ENCODE measurements around the gene FGF18.
"Not testable (repeated sequence)": the region's sequence is repeated elsewhere in the genome, so short reads cannot be mapped to it uniquely, and the experiment has no call there.

The FGF18 gene

DNA sequence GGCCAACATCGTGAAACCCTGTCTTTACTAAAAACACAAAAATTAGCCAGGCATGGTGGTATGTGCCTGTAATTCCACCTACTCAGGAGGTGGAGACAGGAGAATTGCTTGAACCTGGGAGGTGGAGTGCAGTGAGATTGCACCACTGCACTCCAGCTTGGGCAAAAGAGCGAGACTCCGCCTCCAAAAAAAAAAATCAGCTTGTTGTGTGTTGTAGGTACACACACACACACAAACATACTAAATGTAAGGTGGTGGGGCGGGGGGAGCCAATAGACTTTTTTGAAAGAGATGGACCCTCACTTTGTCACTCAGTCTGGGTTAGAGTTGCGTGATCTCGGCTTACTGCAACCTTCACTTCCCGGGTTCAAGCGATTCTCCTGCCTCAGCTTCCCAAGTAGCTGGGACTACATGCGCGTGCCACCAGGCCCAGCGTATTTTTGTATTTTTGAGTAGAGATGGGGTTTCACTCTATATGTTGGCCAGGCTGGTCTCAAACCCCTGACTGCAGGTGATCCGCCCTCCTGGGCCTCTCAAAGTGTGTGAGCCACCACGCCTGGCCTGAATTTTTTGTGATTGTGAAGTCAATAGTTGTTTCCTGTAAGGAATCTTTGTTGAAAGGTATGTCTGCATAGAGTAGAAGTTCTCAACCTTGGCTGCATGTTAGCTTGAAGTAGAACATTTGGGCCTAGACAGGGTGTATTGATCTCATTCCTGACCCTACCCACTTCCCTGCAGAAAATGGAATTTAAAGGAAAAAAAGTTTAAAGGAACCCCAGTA lies 18.1 kb upstream of the FGF18 start:
- no peak for ATAC-seq

DNA sequence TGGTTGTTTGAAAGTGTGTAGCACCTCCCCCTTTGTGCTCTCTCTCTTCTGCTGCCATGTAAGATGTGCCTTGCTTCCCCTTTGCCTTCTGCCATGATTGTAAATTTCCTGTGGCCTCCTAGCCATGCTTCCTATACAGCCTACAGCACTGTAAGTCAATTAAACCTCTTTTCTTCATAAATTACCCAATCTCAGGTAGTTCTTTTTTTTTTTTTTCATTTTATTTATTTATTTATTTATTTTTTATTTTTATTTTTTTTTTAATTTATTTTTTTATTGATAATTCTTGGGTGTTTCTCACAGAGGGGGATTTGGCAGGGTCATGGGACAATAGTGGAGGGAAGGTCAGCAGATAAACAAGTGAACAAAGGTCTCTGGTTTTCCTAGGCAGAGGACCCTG lies 16.7 kb upstream of the FGF18 start:
- not testable (repeated sequence) for ATAC-seq

DNA sequence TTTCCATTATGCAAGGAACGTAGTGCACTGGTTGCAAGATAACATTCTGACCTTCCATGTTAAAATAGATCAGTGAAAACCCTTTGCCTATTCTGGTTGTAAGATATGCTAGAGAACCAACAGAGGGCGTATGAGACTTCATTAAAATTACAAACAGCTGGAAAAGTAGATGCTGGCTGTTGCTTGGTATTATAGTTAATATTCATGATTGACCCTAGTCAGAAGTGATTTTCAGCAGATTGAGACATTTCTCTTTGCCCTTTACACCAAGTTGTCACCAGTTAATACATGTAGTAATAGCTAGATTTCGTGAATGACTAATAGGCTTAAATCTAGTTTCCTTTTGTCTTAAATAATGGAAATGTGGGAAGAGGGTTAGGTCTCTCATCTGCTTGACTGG lies 13.8 kb upstream of the FGF18 start:
- peak in 1 of 2 donors; percentile 42 for ATAC-seq

DNA sequence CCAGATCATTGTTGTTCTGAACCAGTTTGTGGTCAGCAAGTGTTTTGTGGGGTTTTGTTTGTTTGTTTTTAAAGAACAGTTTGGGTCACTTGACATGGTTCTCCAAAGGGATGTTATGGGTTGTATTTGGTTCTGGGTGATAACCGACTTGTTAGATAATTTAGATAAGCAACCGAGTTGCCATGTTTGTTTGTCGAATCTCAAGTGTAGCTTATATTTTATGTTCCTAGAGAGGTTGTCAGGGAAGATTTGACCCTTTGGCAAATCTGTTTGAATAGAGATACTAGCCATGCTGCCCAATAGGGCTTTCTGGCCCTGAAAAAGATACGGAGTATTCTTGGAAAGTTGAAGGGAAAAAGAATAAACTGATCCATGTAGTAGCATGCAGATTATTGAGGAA lies 12.2 kb upstream of the FGF18 start:
- ATAC-seq, result no peak

DNA sequence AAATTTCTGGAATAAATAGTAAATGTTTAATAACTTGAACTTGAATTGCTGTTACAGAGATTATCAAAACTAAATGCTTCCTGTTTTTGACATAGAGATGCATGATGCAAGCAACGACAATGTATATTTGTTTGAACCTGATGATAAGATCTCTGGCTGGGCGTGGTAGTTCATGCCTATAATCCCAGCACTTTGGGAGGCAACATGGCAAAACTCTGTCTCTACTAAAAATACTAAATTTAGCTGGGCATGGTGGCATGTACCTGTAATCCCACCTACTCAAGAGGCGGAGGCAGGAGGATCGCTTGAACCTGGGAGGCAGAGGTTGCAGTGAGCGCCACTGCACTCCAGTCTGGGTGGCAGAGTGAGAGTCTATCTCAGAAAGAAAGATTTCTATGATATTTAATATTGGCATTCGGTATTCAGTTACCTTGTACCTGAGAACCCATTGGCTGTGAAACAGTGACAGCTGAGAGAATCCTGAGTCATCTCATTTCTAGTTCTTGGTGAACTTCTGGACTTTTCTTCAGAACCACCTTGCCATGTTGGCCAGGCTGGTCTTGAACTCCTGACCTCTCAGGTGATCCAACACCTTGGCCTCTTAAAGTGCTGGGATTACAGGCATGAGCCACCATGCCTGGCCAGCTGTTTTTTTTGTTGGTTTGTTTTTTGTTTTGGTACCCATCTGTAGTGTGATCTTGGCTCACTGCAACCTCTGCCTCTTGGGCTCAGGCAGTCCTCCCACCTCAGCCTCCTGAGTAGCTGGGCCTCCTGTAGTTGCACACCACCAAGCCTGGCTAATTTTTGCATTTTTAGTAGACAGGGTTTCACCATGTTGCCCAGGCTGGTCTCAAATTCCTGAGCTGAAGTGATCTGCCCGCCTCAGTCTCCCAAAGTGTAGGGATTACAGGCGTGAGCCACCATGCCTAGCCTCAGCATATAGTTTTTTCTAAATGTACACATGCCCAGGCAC lies 10.0 kb upstream of the FGF18 start:
- ATAC-seq, result no peak

DNA sequence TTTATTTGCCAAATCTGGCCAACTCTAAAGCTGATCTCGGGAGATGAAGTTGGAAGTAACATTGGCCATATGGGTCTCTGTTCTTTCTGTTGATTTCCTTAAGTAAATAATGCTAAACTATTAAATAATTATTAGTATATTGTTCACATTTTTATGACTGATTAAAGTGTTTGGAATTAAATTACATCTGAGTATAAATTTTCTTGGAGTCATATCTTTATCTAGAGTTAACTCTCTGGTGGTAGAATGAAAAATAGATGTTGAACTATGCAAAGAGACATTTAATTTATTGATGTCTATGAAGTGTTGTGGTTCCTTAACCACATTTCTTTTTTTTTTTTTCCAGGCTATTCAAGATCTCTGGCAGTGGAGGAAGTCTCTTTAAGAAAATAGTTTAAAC lies 9.3 kb upstream of the FGF18 start:
- ATAC-seq, result no peak

DNA sequence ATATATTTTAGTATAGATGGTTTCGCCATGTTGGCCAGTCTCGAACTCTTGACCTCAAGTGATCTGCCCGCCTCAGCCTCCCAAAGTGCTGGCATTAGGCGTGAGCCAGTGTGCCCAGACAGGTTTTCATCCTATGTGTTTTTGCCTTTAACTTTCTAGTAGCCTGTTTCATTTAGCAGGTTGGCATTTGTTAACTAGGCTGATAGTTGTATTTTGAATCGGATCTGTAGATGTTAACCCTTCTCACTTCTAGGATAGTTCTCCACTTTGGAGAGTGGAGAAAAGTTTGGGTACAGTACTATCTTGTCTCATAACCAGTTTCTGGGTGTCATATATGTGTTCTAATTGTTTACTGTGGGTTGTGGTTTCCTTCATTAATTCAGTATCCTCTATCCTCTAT lies 7.3 kb upstream of the FGF18 start:
- no peak for ATAC-seq

DNA sequence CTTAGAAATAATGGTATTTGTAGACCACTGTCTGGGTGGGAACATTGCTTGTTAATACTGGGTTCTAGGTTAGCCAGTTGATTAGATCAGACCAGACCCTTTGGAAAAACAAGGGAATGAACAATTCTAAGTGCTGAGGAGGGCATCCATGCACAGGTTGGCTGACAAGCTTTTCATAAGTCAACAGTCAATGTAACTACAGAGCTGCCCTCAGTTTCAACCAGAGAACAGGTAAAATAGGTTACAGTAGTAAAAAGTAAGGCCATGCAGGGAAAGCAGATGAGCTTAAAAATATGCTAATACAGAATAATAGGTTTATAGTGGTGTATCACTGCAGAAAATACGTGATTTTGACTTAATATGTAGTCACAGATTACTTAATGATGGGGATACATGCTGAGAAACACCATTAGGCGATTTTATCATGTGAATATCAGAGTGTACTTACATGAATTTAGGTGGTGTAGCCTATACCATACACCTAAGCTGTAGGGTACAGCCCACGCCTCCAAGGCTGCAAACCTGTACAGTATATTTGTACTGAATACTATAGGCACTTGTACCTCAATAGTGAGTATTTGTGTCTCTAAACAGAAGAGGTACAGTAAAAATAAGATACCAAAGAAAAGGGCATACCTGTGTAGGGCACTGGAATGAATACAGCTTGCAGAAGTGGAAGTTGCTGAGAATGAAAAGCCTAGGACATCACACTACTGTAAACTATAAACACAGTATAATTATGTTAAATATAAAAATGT lies 6.1 kb upstream of the FGF18 start:
- ATAC-seq, result no peak

DNA sequence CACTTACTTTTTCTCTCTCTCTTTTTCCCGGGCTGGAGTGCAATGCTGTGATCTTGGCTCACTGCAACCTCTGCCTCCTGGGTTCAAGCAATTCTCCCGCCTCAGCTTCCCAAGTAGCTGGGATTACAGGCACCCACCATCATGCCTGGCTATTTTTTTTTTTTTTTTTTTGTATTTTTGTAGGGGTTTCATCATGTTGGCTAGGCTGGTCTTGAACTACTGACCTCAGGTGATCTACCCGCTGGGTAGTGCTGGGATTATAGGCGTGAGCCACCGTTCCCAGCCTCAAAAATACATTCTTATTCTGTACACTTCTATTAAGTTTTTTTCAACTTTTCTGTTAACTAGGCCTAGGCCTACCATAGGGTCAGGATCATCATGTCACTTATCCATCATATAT lies 5.5 kb upstream of the FGF18 start:
- not testable (repeated sequence) for ATAC-seq

DNA sequence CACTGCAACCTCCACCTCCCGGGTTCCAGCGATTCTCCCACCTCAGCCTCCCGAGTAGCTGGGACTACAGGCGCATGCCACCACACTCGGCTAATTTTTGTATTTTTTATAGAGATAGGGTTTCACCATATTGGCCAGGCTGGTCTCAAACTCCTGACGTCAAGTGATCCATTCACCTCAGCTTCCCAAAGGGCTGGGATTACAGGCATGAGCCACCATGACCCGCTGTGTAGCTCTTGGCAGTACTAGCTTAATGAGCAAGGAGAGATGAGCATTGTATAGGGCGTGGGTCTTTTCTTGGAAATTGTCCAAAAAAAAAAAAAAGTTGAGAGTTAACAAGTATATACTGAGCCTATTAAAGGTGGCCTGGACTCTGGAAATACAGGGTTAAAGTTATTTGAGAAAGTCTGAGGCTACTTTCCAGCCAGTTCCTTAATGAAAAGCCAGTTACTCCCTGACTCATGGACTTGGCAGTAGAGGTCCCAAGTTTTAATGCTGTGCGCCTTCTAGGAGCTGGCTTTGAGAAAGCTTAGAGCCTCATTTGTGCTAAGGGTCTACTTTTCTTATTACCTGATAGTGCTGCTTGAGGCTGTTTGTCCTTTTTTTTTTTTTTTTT lies 4.2 kb upstream of the FGF18 start:
- no peak for ATAC-seq

DNA sequence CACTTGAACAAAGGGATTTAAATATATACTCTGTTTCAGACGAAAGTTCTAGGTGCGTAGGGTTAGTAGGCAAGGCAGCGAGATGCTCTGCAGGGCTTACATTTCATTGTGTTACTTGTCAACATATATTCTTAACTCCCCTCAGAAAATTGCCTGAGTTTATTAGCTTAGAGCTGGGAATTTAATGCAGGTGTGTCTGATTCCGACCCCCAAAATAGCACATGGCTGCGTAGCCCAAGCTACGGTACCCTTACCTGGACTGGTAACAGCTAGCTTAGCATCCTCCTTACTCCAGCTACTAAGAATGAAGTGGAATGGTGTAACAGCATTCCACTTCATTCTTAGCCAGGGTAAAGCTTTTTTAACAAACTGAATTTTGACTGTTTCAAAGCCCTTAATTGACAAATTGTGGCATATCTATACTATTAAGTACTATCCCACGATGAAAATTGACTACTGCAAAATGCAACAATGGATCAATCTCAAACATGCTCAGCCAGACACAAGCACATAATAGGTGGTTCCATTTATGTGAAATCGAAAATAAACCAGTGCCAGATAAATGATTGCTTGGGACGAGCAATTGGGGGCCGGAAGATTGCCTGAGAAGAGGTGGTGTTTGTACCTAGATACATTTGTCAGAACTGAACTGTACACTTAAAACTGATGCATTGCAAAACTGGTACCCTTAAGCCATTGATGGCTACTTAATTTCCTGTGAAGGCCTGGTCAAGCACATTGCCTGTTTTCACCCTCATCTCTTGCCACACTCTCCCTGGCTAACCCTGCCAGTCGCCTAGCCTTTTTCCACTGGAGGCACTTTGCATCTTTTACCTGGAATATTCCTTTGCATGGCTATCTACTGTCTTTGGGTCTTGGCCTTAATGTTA lies 3.0 kb upstream of the FGF18 start:
- no peak for ATAC-seq

DNA sequence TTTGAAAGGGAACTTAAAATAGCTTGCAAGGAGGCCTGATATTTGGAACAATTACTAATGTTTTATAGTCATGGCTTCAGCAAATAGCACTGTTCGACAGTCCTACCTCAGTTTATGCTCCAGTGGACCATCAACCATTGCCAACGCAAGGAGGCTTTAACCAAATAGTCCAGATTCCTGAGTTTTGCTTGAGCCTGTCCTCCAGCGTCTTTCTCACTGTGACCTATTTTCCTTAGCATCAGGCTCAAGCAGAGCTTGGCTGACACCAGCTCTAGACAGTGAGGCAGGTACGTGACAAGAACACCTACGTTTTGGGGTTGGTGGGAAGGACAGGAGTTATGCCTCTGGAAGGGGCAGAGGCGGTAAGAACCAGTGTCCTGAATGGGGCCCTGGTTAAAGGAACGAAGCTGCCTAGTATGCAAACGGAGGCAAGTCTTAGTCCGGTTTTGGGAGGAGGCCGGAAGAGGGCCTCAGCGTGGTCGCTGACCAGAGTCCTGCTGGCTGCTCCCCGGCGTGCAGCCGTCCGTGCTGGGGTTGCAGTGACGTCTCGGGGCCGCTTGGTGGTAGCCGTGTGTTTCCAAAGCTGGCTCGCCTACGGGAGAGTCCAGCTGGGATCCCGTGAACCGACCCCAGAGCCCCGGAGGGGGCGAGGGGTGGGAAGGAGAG lies 998 bp upstream of the FGF18 start:
- ATAC-seq, result peak; percentile 43 to 58

DNA sequence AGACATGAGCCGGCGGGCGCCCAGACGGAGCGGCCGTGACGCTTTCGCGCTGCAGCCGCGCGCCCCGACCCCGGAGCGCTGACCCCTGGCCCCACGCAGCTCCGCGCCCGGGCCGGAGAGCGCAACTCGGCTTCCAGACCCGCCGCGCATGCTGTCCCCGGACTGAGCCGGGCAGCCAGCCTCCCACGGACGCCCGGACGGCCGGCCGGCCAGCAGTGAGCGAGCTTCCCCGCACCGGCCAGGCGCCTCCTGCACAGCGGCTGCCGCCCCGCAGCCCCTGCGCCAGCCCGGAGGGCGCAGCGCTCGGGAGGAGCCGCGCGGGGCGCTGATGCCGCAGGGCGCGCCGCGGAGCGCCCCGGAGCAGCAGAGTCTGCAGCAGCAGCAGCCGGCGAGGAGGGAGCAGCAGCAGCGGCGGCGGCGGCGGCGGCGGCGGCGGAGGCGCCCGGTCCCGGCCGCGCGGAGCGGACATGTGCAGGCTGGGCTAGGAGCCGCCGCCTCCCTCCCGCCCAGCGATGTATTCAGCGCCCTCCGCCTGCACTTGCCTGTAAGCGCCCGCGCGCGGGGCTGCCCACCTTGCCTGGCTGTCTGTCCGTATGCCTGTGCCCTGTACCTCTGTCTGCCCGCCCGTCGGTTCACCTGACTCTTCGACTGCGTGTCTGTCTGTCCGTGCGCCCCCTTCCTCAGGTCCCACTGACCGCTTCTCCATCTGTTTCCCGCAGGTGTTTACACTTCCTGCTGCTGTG lies 412 bp downstream of the FGF18 start:
- ATAC-seq, result peak; percentile 56 to 57

DNA sequence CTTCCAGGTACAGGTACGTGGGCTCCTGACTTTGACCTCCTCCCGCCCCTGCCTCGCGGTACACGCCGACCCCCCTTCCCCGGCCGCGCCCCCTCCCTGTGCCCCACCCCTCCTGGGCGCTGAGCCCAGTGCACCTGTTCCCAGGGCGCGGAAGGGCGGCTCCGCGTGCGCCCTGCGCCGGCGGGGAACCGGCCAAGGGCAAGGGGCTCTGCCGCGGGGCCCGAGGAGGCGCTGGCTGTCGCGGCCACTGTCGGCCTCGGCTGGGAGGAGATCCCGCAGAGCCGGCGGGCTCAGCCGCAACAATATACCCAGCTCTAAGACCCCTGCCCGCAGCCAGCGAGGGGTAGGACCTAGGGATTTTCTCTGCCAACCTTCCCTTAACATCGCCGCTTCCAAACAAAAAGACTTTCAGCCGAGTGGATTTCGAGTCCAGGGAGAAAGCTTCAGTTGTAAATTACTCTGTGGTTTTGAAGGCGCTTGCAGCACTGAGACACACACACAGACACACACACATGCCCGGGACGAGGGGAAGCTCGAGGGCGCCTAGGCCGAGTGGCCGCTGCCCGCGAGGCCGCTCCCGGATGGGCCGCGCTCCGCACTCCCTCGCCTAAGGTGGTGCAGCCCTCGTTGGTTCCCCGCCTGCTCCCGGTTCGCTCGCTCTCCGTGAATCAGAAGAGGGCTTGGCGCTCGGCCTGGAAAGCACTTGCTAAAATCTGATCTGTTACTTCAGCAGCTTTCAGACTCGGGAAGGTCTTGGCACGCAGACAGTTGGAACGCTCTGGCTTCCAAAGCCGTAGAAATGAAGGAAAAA lies 1.2 kb downstream of the FGF18 start:
- ATAC-seq, result no peak

DNA sequence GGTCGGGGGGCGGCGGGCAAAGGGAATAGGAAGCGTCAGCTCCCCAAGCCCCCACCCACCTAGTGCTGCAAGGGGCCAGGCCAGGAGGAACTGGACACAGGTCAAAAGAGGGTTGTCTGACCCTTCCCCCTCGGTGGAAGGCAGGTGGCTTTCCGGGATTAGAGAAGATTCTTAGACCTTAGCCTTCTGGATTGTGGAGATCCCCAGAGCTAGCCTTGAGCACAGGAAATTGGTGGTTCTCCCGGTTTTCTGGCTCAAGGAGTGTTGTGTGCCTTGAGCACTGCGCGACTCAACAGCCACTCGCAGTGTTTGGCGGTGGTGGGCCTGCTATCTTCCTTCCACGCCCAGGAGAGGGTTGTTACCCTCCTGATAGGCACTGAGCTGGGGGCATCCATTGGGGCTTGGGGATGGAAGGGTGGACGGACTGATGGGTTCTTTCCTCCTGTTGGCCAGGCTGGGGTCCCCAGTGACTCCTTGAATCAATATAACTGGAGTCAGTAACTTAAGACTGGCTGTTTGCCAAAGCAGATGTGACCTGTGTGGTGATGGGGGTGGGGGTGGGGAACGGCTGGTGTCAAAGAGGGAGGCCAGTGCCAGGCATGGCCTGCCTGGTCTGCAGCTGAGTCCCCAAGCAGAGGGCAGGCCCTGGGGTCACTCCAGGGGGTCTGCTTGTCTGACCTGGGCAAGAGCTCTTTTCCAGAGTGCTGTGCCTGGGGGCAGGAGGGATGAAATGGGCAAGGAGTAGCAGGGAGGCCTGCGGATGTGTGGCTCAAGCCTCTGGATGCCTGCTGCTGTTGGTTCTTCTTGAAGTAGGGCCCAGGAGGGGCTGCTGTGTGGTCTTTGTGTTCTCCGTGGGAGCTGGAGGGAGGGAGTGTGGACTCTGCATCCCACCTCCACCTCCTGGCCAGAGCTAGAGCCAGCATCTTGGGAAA lies 2.1 kb downstream of the FGF18 start:
- ATAC-seq, result no peak

DNA sequence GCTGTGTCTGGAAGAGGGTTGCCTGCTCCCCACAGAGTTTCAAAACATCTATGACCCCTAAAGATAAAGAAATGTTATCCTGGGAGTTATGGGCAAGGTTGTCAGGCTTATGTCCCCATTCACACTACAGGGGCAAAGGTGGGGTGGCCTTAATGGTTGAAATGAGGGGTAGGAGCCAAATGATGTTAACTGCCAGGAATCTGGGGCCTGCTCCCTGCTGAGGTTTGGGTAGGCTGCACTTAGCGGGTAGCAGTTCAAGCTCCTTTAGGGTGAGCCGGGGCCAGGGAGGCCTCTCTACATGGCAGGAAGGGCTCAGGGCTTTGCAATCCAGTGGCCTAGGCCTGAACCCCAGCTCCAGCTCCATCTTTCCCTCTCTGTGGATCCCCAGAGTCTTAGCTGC lies 3.0 kb downstream of the FGF18 start:
- ATAC-seq, result no peak

DNA sequence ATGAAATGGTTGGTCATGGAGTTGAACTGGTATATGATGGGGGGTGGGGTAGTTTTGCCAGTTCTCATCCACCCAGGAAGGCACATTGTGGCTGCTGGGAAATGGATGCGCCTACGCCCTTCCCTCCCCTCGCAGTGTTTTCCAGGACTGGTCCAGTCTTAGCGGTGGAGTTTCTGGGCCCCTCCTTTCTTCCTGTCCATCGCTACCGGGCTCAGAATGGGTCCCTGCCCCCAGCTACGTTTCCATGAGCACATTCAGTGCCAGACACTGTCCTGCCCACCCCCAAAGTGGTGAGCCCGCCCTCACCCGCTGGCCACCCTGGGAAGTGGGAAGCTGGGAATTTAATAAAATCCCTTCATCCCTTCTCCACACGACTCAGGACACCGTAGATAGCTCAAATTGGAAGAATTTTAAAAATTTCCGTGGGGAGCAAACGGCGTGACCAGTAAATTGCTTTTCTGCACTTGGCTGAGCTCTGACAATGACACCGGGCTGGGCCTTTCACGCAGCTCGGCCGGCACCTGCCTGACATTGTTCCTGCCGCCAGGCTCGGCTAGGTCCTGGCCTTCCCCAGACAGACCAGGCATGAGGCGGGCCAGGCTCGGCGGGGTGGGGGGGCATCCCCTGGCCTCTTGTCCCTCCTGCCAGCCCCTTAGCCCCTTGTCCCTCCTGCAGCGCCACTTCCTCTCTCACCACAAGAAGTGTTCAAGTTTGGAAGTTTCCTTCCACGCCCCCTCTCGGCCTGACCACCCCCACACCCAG lies 3.6 kb downstream of the FGF18 start:
- ATAC-seq, result no peak
